GM19043 (cell line): ENCODE measurements around the gene GGT1.
"Not testable (repeated sequence)": the region's sequence is repeated elsewhere in the genome, so short reads cannot be mapped to it uniquely, and the experiment has no call there.

Experiments used
- ATAC-seq: cut with Tn5 transposase; IDR thresholded peaks from one replicate; pipeline ENCODE4 v1.9.1; 2021; ENCODE audit warnings: low read depth; ENCODE audit not compliant: unreplicated experiment

Gene GGT1

GRCh38 chr22:24633231-24634023 is 30.4 kb downstream of the GGT1 start:
- ATAC-seq: not testable (repeated sequence)

- ATAC-seq: not testable (repeated sequence)
Observed at GRCh38 chr22:24634776-24635389, 31.9 kb downstream of the GGT1 start.

GRCh38 chr22:24636513-24636912 is 33.5 kb downstream of the GGT1 start:
- not testable (repeated sequence) for ATAC-seq

GRCh38 chr22:24642307-24642706 is 39.3 kb downstream of the GGT1 start:
- ATAC-seq: not testable (repeated sequence)

GRCh38 chr22:24644409-24644808 is 41.4 kb downstream of the GGT1 start:
- not testable (repeated sequence) for ATAC-seq

- not testable (repeated sequence) for ATAC-seq
Observed at GRCh38 chr22:24645408-24646399, 42.7 kb downstream of the GGT1 start.

GRCh38 chr22:24646756-24647155 is 43.8 kb downstream of the GGT1 start:
- ATAC-seq: not testable (repeated sequence)

GRCh38 chr22:24649371-24649770 is 46.4 kb downstream of the GGT1 start:
- ATAC-seq: not testable (repeated sequence)

- ATAC-seq: not testable (repeated sequence)
Observed at GRCh38 chr22:24650884-24651283, 47.9 kb downstream of the GGT1 start.

- ATAC-seq: not testable (repeated sequence)
Observed at GRCh38 chr22:24665395-24665794, 62.4 kb downstream of the GGT1 start.

GRCh38 chr22:24667904-24668303 is 64.9 kb downstream of the GGT1 start:
- ATAC-seq: not testable (repeated sequence)

GRCh38 chr22:24672532-24672931 is 69.5 kb downstream of the GGT1 start:
- not testable (repeated sequence) for ATAC-seq
